Effector memory CD8-positive, alpha-beta T cell (primary cell): Measurements from ENCODE around the gene CLEC4M.
"Not testable (repeated sequence)": the region's sequence is repeated elsewhere in the genome, so short reads cannot be mapped to it uniquely, and the experiment has no call there.

Experiments
- ATAC-seq: fragments of 150-1000 bp; cut with Tn5 transposase; replicated peaks from 2 replicates; pipeline ENCODE4 v1.10.0; 2021; ENCODE audit warnings: mild to moderate bottlenecking, moderate library complexity
- DNase-seq, 3 experiments: peaks; one replicate each; pipeline ENCODE4 v3.0.0; 2021
- H3K27ac Mint-ChIP-seq, 2 donors: one replicate each; pipeline ENCODE4 v1.8.0; 2022; ENCODE audit warnings: mild to moderate bottlenecking in 2 of 2, mixed read lengths in 2 of 2, moderate library complexity in 2 of 2
- H3K27me3 Mint-ChIP-seq, 2 donors: one replicate each; pipeline ENCODE4 v1.8.0; 2022; ENCODE audit warnings: mixed read lengths in 2 of 2
- H3K36me3 Mint-ChIP-seq: one replicate; pipeline ENCODE4 v1.8.0; 2022; ENCODE audit warnings: mild to moderate bottlenecking, moderate library complexity, mixed read lengths; ENCODE audit not compliant: insufficient read depth
- H3K4me1 Mint-ChIP-seq, 2 donors: one replicate each; pipeline ENCODE4 v1.8.0; 2022; ENCODE audit warnings: low read depth in 2 of 2, mixed read lengths in 2 of 2
- H3K4me3 Mint-ChIP-seq, 2 donors: one replicate each; pipeline ENCODE4 v1.8.0; 2022; ENCODE audit warnings: mild to moderate bottlenecking in 2 of 2, mixed read lengths in 2 of 2, moderate library complexity in 2 of 2
- H3K9me3 Mint-ChIP-seq, 2 donors: one replicate each; pipeline ENCODE4 v1.8.0; 2022; ENCODE audit warnings: mixed read lengths in 2 of 2

The CLEC4M gene

GRCh38 chr19:7744871-7745650, 18.0 kb upstream of the CLEC4M start:
- Mint-ChIP-seq H3K4me1 (no peaks in the 10 kb centered on the region), H3K4me3 (no peak overlapping the region), H3K27ac (no peak overlapping the region), H3K9me3 (peaks cover 2 to 5% of the 10 kb centered on the region in 2 donors), H3K27me3 (peaks cover 31 to 38% of the 10 kb centered on the region in 2 donors), H3K36me3 (no peaks in the 10 kb centered on the region)
- no peak for DNase-seq
- ATAC-seq = no peak

GRCh38 chr19:7746306-7746705, 16.7 kb upstream of the CLEC4M start:
- H3K27me3 Mint-ChIP-seq = peaks cover 33 to 36% of the 10 kb centered on the region in 2 donors
- not testable (repeated sequence) for H3K27ac Mint-ChIP-seq, H3K9me3 Mint-ChIP-seq, ATAC-seq, H3K4me3 Mint-ChIP-seq, H3K36me3 Mint-ChIP-seq, H3K4me1 Mint-ChIP-seq, DNase-seq

- no peak for ATAC-seq
- H3K4me1 Mint-ChIP-seq = peaks cover 5 to 6% of the 10 kb centered on the region in 2 donors
- H3K36me3 Mint-ChIP-seq = peaks cover 3% of the 10 kb centered on the region
- no peak for DNase-seq
- H3K4me3 Mint-ChIP-seq = no peak within 1 kb of the TSS
- H3K9me3 Mint-ChIP-seq = peaks cover 2 to 5% of the 10 kb centered on the region in 2 donors
- H3K27me3 Mint-ChIP-seq = peaks cover 28 to 34% of the 10 kb centered on the region in 2 donors
- H3K27ac Mint-ChIP-seq = no peak within 1 kb of the TSS
Observed at GRCh38 chr19:7746903-7747884, 15.8 kb upstream of the CLEC4M start, which contains the start of gene CD209. TSS of gene CD209 (minus strand) at chr19:7747534. CDS start at chr19:7747511, 23 bp downstream.

- peaks cover 28 to 38% of the 10 kb centered on the region in 2 donors for H3K27me3 Mint-ChIP-seq
- peaks cover 6% of the 10 kb centered on the region in 2 donors for H3K4me1 Mint-ChIP-seq
- H3K27ac Mint-ChIP-seq = no peak overlapping the region
- DNase-seq (no peak), ATAC-seq (no peak)
- peaks cover 2 to 5% of the 10 kb centered on the region in 2 donors for H3K9me3 Mint-ChIP-seq
- H3K36me3 Mint-ChIP-seq = peaks cover 3% of the 10 kb centered on the region
- no peak overlapping the region for H3K4me3 Mint-ChIP-seq
Observed at GRCh38 chr19:7748171-7748570, 14.9 kb upstream of the CLEC4M start.

GRCh38 chr19:7748756-7749155, 14.3 kb upstream of the CLEC4M start:
- Mint-ChIP-seq H3K27ac (no peak overlapping the region), H3K36me3 (peaks cover 3% of the 10 kb centered on the region), H3K27me3 (peaks cover 28 to 38% of the 10 kb centered on the region in 2 donors), H3K9me3 (peaks cover 2 to 5% of the 10 kb centered on the region in 2 donors), H3K4me3 (no peak overlapping the region), H3K4me1 (peaks cover 6 to 11% of the 10 kb centered on the region in 2 donors)
- ATAC-seq (peak; percentile 31), DNase-seq (no peak)

- DNase-seq = no peak
- Mint-ChIP-seq H3K4me1 (peaks cover 6 to 11% of the 10 kb centered on the region in 2 donors), H3K27me3 (peaks cover 32 to 38% of the 10 kb centered on the region in 2 donors), H3K36me3 (peaks cover 3% of the 10 kb centered on the region), H3K9me3 (peaks cover 4 to 10% of the 10 kb centered on the region in 2 donors), H3K27ac (peak overlapping the region in 1 of 2 donors; percentile 38), H3K4me3 (no peak overlapping the region)
- peak; percentile 81 for ATAC-seq
Observed at GRCh38 chr19:7751157-7751783, 11.8 kb upstream of the CLEC4M start.

GRCh38 chr19:7756258-7756657, 6.8 kb upstream of the CLEC4M start:
- Mint-ChIP-seq H3K4me3 (no peak overlapping the region), H3K9me3 (peaks cover 5 to 33% of the 10 kb centered on the region in 2 donors), H3K4me1 (peaks cover 1 to 6% of the 10 kb centered on the region in 2 donors), H3K27ac (no peak overlapping the region), H3K27me3 (peaks cover 20 to 35% of the 10 kb centered on the region in 2 donors), H3K36me3 (peaks cover 11% of the 10 kb centered on the region)
- ATAC-seq (no peak), DNase-seq (no peak)

GRCh38 chr19:7757358-7757757, 5.7 kb upstream of the CLEC4M start:
- DNase-seq = no peak
- ATAC-seq = no peak
- Mint-ChIP-seq H3K4me3 (no peak overlapping the region), H3K36me3 (peaks cover 10% of the 10 kb centered on the region), H3K4me1 (peaks cover 0 to 6% of the 10 kb centered on the region in 2 donors), H3K9me3 (peaks cover 5 to 33% of the 10 kb centered on the region in 2 donors), H3K27ac (no peak overlapping the region), H3K27me3 (peaks cover 20 to 33% of the 10 kb centered on the region in 2 donors)

GRCh38 chr19:7759156-7759555, 3.9 kb upstream of the CLEC4M start:
- peaks cover 5 to 33% of the 10 kb centered on the region in 2 donors for H3K9me3 Mint-ChIP-seq
- H3K4me1 Mint-ChIP-seq = no peaks in the 10 kb centered on the region
- peaks cover 28 to 48% of the 10 kb centered on the region in 2 donors for H3K27me3 Mint-ChIP-seq
- H3K4me3 Mint-ChIP-seq = no peak overlapping the region
- H3K27ac Mint-ChIP-seq = no peak overlapping the region
- peaks cover 10% of the 10 kb centered on the region for H3K36me3 Mint-ChIP-seq
- DNase-seq (no peak), ATAC-seq (no peak)

- no peak for ATAC-seq
- no peak overlapping the region for H3K27ac Mint-ChIP-seq
- peaks cover 4% of the 10 kb centered on the region for H3K36me3 Mint-ChIP-seq
- H3K4me3 Mint-ChIP-seq = no peak overlapping the region
- H3K27me3 Mint-ChIP-seq = peaks cover 22 to 52% of the 10 kb centered on the region in 2 donors
- no peaks in the 10 kb centered on the region for H3K4me1 Mint-ChIP-seq
- DNase-seq = no peak
- H3K9me3 Mint-ChIP-seq = peaks cover 0 to 12% of the 10 kb centered on the region in 2 donors
Observed at GRCh38 chr19:7763696-7764095, 653 bp downstream of the CLEC4M start.

GRCh38 chr19:7764157-7764556, 1.1 kb downstream of the CLEC4M start:
- H3K9me3 Mint-ChIP-seq, H3K27ac Mint-ChIP-seq, H3K36me3 Mint-ChIP-seq, DNase-seq, H3K4me3 Mint-ChIP-seq, H3K4me1 Mint-ChIP-seq, ATAC-seq: not testable (repeated sequence)
- peaks cover 19 to 52% of the 10 kb centered on the region in 2 donors for H3K27me3 Mint-ChIP-seq

- H3K4me1 Mint-ChIP-seq, H3K4me3 Mint-ChIP-seq, H3K27ac Mint-ChIP-seq, DNase-seq, H3K36me3 Mint-ChIP-seq, ATAC-seq, H3K9me3 Mint-ChIP-seq: not testable (repeated sequence)
- H3K27me3 Mint-ChIP-seq = peaks cover 13 to 60% of the 10 kb centered on the region in 2 donors
Observed at GRCh38 chr19:7765043-7765442, 2.0 kb downstream of the CLEC4M start.

- Mint-ChIP-seq H3K4me1 (peaks cover 3% of the 10 kb centered on the region in 2 donors), H3K36me3 (no peaks in the 10 kb centered on the region), H3K4me3 (no peak overlapping the region), H3K27ac (no peak overlapping the region), H3K9me3 (no peaks in the 10 kb centered on the region), H3K27me3 (peaks cover 13 to 51% of the 10 kb centered on the region in 2 donors)
- DNase-seq (no peak), ATAC-seq (no peak)
Observed at GRCh38 chr19:7766535-7766934, 3.5 kb downstream of the CLEC4M start.
